Measurements from ENCODE around the gene CASP6. TPM values are rescaled to one million over a fixed set of nuclear protein-coding genes. Genes with fewer than 3 reads are reported as not detected.
"Not testable (repeated sequence)": the region's sequence is repeated elsewhere in the genome, so short reads cannot be mapped to it uniquely, and the experiment has no call there.

Gene CASP6
- total RNA-seq, 1 donor from 2014 or later = 24.5 TPM

- no peak for DNase-seq (ENCODE audit: low spot score)
These were observed 16.4 kb upstream of the CASP6 start for GRCh38 chr4:109719604-109720003.

GRCh38 chr4:109718759-109719158 lies 15.5 kb upstream of the CASP6 start:
- DNase-seq (ENCODE audit: low spot score) = no peak

- DNase-seq (ENCODE audit: low spot score) = no peak
These were observed 10.3 kb upstream of the CASP6 start for GRCh38 chr4:109713500-109713899.

- DNase-seq (ENCODE audit: low spot score) = no peak
These were observed 5.7 kb upstream of the CASP6 start for GRCh38 chr4:109708990-109709389.

DNA sequence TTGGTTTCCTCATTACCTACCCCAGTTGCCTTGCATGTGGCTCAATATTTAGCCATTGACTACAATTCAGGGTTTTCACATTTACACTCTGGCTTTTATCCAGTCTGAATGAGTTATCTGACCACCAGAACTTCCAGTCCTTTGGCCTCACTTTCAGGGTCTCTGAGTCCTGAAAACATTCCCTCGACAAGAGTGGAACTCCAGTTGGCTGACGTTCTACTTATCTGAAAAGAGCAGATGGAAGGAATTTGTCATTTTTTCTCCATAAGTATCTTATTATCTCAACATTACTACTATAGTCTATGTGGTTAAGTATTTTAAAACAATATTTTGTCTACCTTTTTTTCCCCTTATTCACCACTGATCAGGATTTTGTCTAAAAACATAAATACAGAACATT lies 5.2 kb upstream of the CASP6 start:
- no peak for DNase-seq (ENCODE audit: low spot score)

DNA sequence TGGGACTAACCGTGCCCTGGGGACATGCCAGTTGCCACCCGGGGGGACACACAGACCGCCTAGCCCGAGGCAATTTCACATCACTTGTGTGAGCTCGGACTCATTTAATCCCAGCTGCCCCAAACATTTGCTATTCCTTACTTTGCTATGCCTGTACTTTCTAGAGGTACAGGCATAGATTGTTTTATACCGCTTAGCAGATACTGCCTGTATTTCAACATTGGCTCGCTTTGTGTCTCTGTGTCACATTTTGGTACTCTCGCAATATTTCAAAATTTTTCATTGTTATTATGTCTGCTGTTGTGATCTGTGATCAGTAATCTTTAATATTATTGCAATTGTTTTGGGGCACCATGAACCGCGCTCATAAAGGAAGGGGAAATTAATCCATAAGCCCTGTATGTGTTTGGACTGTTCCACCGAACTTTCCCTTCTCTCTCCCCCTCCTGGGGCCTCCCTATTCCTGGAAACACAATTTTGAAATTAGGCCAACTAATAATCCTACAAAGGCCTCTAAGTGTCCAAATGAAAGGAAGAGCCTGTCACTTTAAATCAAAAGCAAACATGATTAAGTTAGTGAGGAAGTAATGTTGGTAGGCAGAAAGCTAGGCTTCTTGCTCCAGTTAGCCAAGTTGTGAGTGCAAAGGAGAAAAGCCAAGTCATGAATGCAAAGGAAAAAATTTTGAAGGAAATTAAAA lies 568 bp upstream of the CASP6 start:
- no peak for DNase-seq (ENCODE audit: low spot score)

DNA sequence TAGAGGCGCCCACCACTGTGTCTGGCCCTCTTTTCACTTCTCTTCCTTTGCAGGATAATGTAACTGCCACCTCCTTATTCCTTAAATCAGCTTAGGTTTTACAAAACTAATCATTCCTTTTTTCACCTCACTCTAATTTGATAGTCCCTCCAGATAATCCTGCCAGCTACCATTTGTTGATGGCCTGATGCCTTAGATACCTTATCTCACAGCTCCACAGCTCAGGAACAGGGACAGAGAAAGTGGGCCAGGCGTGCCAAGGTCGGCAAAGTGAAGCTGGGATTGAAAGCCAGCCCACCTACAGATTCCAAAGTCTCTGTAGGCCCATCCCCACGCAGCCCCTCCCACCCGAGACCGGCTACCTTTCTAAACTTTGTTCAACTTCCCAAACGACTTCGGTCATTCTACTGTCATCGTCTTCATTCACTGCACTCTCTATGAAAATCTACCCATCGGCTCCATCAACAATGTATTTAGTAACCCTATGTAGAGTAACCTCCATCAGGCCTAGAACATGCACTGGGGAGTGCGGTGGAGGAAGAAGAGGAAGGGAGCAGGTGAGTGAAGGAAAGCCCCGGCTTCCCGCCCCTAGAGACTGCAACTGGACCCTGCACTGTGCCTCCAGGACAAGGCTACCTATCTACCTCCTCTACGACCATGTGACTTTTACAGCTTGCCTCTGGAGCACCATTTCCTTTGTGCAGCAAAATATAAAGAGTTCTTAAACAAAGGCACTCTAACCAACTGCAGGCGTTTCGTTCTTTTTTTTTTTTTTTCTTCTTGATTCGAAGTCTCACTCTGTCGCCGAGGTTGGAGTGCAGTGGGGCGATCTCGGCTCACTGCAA lies 1.5 kb downstream of the CASP6 start:
- no peak for DNase-seq (ENCODE audit: low spot score)

GRCh38 chr4:109699553-109700225 lies 3.6 kb downstream of the CASP6 start:
- DNase-seq (ENCODE audit: low spot score) = no peak

DNA sequence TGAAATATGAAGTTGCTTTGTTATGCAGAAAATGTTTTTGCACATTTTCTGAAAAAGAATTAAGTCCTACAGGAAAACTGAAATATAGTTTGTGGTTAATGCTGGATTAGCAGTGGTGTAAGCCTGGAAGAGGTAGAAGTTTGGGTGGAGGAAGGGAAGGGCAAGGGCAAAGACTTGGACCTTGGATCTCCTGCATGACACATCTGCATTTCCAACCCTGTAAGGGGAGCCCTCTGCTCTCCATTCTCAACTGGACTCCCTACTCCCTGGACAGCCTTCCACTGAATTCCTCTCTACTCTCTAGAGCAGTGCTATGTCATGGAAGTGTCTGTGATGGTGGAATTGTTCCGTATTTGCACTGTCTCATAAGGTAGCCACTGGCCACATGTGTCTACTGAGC lies 4.6 kb downstream of the CASP6 start:
- no peak for DNase-seq (ENCODE audit: low spot score)

DNA sequence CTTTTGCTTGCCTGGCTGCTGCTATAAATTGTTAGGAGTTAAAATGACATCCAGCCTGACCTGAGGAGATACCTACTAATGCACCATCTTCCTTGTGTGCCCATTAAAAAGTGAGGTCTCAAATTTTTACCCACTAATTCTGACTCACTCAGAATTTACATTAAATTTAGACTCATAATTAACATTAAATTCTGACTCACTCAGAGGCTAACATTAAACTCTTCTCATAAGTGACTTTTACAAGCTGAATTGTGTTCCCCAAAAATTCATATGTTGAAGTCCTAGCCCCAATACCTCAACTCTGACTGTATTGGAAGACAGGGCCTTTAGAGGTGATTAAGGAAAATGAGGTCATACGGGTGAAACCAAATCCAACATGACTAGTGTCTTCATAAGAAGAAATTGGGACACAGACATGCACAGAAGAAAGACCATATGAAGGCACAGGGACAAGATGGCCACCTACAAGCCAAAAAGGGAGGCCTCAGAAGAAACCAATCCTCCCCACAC lies 11.8 kb downstream of the CASP6 start:
- DNase-seq (ENCODE audit: low spot score) = no peak

GRCh38 chr4:109690690-109691410 lies 12.4 kb downstream of the CASP6 start:
- no peak for DNase-seq (ENCODE audit: low spot score)

DNA sequence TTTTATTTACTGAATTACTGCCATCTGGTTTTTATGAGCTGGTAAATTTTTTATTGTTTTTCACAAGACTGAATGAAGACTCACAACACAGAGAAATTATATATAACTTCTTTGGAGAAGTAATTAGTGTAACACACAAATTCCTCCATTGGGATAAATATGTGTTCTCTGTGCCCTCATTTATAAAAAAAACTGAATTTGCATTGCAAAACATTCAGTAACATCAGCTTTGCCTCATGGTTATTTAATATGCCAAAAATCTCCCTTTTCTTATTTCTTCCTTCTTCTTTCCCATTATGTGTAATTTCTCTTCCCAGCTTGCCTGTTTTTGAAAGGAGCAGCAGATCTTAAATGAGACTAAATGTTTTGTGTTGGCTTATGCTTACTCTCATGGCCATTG lies 18.5 kb downstream of the CASP6 start:
- DNase-seq (ENCODE audit: low spot score) = no peak

- no peak for DNase-seq (ENCODE audit: low spot score)
These were observed 19.5 kb downstream of the CASP6 start for GRCh38 chr4:109683621-109684253.

DNA sequence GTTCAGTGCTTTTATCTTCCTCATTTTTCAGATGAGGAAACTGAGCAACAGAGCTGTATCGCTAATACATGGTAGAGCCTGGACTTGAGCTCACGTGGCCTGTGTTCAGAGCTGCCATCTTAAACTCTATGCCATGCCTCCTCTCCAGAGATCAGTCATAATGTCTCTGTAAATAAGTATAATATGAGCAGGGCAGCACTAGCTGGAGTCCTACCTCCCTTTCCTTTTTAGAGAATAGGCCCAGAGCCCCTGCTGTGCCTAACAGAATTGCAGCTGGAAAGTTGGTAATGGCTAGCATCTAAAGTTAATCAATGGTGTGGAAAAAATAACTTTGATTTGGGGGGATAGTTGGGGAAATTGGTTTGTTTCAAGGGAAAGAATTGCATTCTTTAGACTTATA lies 20.4 kb downstream of the CASP6 start:
- DNase-seq (ENCODE audit: low spot score) = no peak

GRCh38 chr4:109678925-109679324 lies 24.3 kb downstream of the CASP6 start:
- DNase-seq (ENCODE audit: low spot score) = not testable (repeated sequence)

DNA sequence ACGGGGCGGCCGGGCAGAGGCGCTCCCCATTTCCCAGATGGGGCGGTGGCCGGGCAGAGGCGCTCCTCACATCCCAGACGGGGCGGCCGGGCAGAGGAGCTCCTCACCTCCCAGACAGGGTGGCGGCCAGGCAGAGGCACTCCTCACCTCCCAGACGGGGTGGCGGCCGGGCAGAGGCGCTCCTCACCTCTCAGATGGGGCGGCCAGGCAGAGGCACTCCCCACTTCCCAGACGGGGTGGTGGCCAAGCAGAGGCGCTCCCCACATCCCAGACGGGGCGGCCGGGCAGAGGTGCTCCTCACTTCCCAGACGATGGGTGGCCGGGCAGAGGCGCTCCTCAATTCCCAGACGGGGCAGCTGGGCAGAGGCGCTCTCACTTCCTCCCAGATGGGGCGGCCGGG lies 24.8 kb downstream of the CASP6 start:
- not testable (repeated sequence) for DNase-seq (ENCODE audit: low spot score)

GRCh38 chr4:109676886-109677285 lies 26.4 kb downstream of the CASP6 start:
- DNase-seq (ENCODE audit: low spot score) = no peak

- DNase-seq (ENCODE audit: low spot score) = no peak
These were observed 27.4 kb downstream of the CASP6 start for GRCh38 chr4:109675843-109676242.

DNA sequence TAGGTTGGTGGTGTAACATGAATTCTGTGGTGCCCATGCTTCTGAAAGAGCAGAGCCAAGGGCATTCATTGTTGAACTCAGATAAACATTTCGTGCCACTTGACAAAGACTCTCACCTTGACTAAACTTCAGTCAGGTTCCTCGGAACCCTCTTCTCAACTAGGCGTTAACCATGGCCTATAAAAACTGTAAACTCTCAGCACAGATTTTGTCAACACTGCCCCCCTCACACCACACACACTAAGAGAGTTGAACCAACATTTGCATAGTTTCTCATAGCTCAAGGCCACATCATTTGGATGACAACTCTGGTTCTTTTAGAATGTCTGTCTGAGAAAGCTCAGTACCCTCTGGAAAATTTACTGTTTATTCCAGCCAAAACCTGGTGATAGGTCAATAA lies 28.1 kb downstream of the CASP6 start:
- DNase-seq (ENCODE audit: low spot score) = no peak

DNA sequence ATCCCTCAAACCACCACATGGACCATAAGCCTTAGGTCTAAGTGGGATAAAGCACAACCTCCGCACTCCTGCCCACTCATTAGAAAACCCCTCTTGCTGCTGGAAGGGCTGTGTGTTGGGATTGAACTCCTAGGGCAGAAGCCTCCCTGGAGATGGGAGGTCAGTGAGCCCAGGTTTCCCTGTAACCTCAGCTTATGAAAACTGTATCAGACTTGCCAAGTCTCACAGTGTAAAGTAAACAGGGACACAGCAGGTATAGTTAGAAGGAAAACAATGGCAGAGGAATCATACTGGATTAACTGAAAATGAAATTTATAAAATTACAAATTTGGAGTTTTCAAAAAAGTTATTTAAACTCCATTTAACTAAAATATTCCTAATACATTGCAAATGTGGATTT lies 29.9 kb downstream of the CASP6 start:
- no peak for DNase-seq (ENCODE audit: low spot score)

- DNase-seq (ENCODE audit: low spot score) = no peak
These were observed 30.9 kb downstream of the CASP6 start for GRCh38 chr4:109672169-109672930.

All from ureter (tissue), 1 donor.